Stimulated activated CD8-positive, alpha-beta memory T cell treated with anti-CD3 and anti-CD28 coated beads, Interleukin-7, amount 100 ng/mL, for 24 hours (primary cell): ENCODE results near the gene PLEKHJ1.

ENCODE experiments used
- DNase-seq: peaks from one replicate; pipeline ENCODE4 v3.0.0-alpha.2; 2020; ENCODE audit warnings: low read depth

Gene PLEKHJ1

DNA sequence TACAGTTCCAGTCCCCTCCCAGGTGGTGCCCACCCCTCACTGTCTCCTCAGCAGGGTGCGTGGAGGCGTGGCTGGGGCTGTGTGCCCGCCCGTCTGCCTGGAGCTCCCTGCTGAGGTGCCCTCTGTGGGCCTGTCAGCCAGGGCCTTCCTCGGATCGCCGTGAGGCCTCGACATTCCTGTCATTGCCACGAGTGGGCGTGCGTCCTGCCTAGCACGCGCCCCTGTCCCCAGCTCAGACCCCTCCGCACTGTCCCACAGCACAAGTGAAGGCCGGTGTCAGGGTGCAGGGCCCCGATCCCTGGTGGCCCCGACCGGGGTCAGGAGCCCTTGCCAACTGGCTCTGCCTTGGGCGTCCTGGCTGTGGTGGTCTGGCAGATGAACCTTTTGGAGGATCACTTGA is 40.2 kb downstream of the PLEKHJ1 start:
- DNase-seq = no peak

DNA sequence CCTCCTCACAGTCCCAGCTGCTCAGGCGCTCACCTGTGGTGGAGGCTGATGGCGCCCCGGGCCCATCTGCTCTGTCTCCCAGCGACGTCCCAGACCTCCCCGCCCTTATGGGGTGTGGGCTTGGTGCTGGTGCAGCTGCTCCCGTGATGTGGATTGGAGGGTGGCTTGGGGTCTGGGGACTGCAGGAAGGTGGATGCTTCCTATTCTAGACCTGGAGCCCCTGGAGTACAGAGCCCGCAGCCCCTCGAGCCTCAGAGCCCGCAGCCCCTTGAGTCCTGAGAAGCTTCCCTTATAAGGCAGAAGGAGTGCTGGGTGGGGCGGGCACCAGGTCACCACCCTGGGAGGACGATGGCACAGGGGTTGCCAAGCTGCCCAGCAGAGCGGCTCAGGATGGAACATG is 40.8 kb downstream of the PLEKHJ1 start:
- DNase-seq = no peak

DNA sequence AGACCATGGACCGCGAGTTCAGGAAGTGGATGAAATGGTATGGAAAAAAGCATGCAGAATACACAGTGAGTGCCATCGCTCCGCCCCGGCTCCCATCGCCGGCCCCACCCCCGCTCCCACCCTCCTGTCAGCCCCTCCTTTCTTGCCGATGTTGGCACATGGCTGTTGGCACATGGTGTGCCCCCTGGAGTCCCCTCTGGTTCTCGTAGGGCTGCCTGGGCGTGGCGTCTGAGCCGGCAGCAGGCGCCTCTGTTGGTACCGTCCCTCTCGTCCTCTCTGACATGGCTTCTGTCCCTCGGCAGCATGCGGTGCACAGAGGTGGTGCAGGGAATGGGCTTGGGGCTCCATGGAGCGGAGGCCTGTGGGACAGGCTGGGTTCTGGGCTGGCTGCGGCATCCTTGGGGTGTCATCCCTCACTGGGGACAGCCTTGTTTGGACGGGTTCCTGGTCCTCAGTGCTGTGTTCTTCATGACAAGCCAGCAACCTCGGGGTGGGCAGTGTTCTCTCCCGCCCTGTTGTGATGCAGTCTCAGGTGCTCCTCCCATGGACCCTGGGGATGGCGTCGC is 41.5 kb downstream of the PLEKHJ1 start:
- no peak for DNase-seq

DNA sequence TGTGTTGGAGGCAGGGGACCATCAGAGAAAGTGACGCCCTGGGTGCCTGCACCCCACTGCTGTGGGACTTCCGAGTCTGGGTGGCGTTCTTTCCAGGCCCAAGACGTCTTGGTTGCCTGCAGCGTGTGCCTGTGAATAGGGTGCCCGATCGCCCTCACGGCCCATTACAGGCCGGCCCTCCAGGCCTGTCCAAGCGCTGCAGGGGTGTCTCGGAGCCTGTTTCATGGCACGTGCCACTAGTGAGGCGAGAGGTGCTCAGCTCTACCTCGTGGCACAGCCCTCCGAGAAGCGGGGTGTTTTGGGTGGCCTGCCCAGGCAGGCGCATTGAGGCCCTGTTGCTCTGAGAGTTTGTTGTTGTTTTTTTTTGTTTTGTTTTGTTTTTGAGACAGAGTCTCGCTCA is 42.3 kb downstream of the PLEKHJ1 start:
- DNase-seq = no peak

DNA sequence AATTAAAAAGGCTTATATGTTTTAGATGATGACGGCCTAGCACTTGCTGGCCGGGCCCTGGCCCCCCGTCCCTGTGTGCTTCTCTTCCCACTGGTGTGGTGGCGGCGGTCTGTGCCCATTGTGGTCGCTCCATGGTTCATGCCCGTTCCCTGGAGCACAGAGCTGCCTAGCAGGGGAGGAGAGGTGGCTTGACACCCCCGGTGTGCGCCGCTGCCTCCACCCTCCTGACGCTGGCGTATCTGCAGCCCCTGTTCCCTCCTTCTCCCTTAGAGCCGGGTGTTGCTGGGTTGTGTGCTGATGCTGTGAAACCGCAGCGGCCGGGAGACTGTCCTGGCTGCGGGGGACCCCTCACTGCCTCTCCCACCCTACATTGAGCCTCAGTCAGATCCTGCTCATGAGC is 43.3 kb downstream of the PLEKHJ1 start:
- no peak for DNase-seq

DNA sequence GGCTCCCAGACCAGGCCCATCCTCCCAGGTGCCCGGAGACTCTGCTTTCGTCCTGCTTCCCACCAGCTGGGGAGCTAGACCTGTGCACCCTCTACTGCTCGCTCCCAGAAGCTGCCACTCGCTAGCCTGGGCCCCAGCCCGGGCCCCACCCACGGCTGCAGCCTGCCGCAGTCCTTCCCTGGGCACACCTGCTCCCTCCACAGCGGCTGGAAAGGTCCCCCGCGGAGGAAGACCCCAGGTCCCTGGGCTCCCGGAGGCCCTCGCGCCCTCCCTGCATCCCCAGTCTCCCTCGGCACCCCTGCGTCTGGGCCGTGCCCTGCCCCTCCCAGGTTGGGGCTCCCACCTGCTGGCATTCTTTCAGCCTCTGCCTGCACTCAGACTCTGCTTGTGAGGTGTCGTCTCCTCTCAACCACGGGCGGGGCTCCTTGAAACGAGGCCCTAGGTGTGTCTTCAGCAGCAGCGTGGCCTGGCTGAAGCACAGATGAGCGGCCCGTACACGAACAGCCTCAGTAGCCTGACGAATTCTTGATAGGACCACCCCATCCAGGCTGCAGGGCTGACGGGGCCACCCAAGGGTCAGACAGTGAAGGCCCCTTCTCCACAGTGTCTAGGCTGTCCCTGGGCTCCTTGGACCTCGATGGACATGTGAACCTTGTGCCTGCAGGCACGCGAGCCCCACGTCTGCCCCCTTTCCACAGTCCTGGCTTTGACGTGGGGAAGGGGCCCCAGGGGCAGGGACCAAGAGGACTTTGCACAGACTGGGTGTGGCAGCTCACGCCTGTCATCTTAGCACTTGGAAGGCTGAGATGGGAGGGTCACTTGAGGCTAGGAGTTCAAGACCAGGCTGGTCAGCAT is 44.4 kb downstream of the PLEKHJ1 start:
- DNase-seq = no peak

DNA sequence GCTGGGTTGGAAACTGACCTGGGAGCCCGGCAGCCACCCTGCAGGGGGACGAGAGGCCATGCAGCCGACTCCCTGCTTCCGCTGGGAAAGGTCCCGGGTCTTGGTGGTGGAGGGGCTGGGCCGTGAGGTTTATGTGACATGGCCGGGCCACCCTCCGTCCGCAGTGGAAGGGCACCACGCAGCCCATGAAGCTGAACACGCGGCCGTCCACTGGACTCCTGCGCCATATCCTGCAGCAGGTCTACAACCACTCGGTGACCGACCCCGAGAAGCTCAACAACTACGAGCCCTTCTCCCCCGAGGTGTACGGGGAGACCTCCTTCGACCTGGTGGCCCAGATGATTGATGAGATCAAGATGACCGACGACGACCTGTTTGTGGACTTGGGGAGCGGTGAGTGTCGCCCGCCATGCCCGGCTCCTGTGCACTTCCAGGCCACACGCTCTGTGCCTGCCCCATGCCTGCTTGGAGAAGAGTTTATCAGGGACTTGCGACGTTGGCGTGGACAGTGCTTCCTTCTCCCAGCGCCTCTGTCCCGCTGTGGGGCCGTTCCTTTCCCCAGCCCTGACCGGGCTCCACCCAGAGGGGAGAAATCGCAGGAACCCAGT is 45.2 kb downstream of the PLEKHJ1 start:
- DNase-seq = no peak

DNA sequence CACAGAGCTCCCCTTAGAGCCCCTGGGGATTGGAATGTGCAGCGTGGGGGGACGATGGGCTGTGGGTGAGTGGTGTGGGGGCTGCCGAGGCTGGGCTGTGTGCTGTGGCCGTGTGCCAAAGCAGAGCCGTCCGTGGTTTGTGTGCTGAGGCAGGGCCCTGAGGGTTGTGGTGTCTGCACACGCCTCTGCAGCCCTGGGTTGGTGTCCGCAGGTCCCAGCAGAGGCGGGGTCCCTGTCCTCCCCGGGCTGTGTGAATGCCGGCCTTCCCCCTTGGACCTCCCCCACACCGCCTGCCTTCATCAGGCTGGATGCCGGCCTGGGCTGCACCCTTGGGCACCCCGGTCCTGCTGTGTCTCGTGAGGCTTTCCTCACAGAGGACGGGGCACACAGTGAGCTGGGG is 46.2 kb downstream of the PLEKHJ1 start:
- no peak for DNase-seq

DNA sequence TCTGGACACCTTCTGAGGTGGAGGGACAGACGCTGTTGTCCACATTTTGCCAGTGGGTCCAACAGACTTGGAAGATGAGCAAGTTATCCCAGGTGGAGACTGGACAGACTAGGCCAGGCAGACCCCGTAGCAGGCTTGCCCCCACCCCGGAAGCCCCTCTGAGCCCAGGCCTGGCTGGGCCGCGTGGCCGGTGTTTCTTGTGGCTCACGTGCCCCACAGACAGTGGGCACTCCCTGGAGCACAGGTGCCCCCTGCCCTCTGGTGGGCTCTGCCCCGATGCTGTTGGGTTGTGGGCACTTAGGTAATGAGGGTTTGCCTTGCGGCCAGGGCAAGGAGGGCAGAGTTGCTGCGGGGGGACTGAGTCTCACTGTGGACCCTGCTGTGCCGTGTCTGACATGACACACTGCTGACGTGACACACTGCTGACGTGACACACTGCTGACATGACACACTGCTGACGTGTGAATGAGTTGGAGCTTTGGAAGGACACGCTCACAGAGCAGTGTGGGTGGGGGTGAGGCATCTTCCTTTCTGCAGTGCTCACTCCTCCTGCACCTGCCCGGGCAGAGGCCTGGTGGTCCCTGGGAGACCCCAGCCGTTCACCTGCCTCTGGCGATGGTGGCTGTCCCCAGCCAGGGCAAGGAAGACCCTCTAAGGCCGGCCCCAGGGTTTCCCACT is 47.3 kb downstream of the PLEKHJ1 start:
- no peak for DNase-seq

DNA sequence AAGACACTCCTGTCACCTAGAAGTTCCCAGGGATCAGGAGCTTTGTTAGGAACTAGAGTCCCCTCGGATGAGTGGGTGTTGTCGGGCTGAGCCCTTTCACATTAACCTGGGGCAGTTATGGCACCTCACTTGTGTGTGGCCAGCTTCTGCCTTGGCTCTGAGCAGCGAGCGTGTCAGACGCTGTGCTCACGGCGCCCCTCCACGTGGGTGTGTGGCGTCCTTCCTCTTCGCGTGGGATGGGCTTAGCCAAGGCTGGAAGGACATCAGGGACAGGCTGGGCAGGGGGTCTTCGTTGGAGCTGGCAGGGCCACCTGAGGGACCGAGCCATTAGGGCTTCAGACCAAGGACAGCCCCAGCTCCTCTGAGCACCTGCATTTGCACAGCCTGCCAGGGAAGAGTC is 49.0 kb downstream of the PLEKHJ1 start:
- DNase-seq = no peak

DNA sequence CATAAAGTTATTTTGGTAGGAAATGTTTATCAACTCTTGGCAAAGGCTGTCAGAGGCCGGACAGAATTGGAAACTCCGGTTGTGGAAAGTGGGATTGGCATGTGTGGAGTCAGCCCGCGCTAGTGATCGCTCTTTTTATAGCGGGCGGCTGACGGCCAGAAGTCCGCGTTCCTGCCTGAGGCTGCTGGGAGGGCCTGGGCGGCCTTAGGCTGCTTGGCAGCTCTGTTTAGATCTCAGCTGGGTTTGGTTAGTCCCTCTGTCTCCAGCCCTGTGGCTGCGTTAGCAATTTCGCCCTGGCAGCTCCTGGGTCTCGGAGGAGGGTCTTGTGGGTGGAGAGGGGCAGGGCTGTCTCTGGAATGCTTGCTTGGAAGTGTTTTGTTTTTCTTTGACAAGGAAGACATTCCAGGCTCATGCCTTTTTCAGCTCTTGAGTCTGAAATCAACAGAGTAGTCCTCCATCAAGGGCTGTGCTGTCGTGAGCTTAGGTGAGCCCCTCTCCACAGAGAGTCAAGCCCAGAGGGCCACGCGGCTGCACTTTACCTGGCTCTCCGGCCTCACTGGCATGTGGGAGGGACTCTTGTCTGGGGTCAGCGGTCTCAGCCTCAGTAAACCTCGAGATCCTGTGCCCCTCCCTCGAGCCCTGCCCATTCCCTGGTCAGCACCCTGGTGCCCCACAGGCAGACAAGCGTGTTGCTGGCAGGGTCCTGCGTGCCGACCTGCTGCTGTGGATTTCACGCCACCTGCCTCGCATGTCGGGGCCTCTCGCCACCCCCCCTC is 49.9 kb downstream of the PLEKHJ1 start:
- DNase-seq = no peak

DNA sequence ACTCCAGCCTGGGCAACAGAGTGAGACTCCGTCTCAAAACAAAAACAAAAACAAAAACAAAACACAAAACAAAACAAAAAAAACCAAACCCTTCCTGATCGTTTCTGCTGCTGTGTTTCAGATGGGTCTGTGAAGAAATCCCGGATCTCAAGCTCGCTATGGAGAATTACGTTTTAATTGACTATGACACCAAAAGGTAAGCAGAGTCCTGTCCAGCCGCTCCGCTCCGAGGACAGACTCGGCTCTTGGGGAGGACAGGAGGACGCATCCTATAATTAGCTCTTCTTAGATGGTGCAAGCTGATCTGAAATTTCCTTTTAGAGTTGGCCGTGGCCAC is 50.4 kb downstream of the PLEKHJ1 start:
- no peak for DNase-seq

DNA sequence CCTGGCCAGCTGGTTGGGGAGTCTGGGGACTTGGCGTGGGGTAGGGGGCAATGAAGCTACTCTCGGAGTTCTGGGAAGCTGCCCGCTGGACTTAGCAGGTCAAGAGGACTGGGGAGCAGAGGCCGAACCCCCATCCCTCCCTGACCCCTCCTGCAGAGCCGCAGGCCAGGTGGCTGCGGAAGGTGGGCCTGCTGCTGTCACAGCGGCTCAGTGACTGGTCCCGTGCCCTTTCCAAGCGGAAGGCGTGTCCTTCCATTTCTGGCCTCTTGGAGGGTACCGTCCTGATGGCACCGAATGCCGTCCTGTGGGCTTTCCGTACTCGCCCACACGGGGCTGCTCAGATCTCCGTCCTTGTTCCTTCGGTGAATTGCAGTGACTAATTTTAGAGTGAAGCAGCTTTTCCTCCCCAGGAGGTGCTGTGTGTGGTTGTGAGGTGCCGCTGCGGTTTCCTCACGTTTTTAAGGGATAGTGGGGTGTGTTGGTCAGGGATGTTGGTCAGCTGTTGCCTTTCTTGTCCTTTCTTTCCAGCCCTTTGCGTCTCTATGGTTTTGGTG is 51.6 kb downstream of the PLEKHJ1 start:
- DNase-seq = no peak
